ENCODE measurements around the gene FAM72B. TPM values are rescaled to one million over a fixed set of nuclear protein-coding genes. Genes with fewer than 3 reads are reported as not detected.
"Not testable (repeated sequence)": the region's sequence is repeated elsewhere in the genome, so short reads cannot be mapped to it uniquely, and the experiment has no call there.

Gene FAM72B
- total RNA-seq, 1 experiment from 2014 or later: 19.4 TPM

GRCh38 chr1:121157609-121158008, 26.5 kb downstream of the FAM72B start:
- in situ Hi-C loops (cut with HindIII; ENCODE audit: low sequenced_read_pairs); DNase-seq (ENCODE audit: low spot score): not testable (repeated sequence)

GRCh38 chr1:121156958-121157603, 27.1 kb downstream of the FAM72B start:
- DNase-seq (ENCODE audit: low spot score); in situ Hi-C loops (cut with HindIII; ENCODE audit: low sequenced_read_pairs): not testable (repeated sequence)

DNA sequence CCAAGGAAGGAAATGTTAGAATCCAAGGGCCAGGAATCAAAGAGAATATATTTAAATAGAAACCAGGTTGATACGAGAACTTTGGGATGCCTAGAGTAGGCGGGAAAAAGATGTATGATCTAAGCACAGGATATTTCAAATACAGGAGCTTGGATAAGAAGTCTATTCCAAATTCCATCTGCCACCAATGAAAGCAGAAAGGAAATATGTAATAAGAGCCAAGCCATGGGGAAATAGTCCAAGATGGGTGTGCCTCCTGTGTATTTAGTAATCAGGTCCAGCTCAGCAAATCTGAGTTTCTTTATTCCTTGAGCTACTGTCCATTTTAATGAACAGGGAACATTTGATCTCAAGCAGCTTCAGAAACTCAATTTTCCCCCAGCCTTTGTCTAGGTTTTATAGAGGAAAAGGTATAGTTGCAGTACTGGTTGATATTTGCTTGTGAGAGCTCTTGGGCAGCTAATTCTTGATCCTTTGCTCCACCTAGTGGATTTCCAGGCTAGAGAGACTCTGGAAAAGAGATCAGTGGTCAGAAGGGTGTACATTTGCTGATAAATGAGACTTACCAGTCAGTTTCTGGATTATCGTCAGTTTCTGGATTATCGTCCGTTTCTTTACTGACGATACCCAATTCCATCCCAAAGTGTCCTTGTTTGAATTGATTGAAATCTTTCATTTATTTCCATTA, 28.3 kb downstream of the FAM72B start:
- DNase-seq (ENCODE audit: low spot score): peak; percentile 80
- in situ Hi-C loops (cut with HindIII; ENCODE audit: low sequenced_read_pairs): not testable (repeated sequence)

- DNase-seq (ENCODE audit: low spot score); in situ Hi-C loops (cut with HindIII; ENCODE audit: low sequenced_read_pairs): not testable (repeated sequence)
Measured at GRCh38 chr1:121154811-121155210, 29.3 kb downstream of the FAM72B start.

DNA sequence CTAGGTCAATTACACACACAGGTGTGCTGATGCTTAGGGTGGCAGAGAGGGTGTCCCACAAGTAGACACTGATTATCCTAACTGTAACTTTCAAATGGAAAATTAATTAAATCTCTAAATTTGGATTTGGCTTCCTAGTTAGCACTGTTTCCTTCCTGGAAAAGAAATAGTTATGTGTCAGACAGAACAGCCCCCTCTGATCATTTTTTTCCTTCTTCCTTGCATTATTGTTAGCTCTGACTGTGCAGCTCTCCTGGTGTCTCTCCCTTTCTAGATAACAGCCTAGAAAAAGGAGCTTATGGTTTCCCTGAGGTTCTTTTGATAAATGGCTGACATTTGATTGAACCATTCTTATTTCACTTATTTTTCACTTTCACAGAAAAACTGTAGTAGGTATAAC, 31.4 kb downstream of the FAM72B start:
- DNase-seq (ENCODE audit: low spot score); in situ Hi-C loops (cut with HindIII; ENCODE audit: low sequenced_read_pairs): not testable (repeated sequence)

DNA sequence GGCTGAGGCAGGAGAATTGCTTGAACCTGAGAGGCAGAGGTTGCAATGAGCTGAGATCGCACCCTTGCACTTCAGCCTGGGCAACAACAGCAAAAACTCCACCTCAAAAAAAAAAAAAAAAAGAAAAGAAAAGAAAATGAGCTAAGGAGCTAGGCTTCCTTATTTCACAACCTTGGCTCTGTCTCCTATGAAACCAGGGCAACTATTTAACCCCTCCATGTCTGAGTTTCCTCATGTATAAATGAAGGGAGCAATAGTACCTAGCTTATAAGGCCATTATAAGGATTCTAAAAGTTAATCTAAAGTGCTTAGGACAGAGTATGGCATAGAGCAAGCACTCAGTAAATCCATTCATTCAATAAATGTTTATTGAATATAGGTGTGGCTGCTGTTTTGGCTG, 32.8 kb downstream of the FAM72B start:
- in situ Hi-C loops (cut with HindIII; ENCODE audit: low sequenced_read_pairs); DNase-seq (ENCODE audit: low spot score): not testable (repeated sequence)

DNA sequence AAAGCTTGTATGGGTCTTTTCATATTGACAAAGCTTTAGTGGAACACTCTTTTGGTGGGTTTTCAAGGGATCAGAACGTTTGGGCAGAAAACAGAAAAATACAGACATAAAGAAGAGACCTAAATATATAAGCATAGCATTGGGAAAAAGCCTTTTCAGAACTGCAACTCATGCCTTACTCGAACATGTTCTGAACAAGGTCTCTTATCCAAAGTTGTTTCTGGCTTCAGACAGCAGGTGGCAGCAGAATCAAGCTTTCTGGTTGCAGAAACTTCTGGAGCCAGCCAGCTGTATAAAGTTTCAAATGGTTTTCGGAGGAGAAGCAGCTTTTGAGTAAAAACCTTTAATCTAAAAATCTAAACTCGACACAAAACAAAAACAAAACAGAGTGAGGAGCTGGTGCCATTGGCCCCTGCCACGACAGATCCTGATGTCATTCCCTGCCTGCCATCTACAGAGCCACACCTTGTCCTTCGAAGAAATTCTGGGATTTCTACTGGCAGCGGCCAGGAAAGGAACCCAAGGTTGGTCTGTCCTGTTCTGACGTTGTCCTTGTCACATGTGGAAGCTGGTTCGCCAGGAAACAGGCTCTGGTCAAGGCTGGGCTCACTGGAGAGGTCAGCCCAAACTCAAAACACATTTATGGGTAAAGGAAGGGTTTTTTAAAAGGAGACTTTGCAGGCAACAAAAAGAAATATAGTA, 35.5 kb downstream of the FAM72B start:
- in situ Hi-C loops (cut with HindIII; ENCODE audit: low sequenced_read_pairs); DNase-seq (ENCODE audit: low spot score): not testable (repeated sequence)

GRCh38 chr1:121140393-121140792, 43.7 kb downstream of the FAM72B start:
- in situ Hi-C loops (cut with HindIII; ENCODE audit: low sequenced_read_pairs); DNase-seq (ENCODE audit: low spot score): not testable (repeated sequence)

DNA sequence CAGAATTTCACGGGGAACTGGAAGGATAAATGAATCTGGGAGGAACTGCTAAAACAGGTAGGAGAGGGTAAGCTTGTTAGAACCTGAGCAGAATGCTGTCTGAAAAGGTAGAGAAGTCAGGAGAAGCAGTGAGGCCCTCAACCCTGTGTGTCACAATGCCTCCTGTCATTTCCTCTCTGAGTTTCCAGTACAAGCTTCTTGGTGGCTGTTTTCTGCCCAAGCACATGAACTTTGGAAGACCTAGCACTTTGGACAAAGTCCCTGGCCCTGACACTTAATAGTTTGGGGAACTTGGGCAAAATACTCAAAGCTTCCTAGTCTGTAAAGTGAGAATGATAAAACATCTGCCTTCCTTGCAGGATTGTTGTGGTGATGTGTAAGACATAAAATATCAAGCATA, 52.6 kb downstream of the FAM72B start:
- in situ Hi-C loops (cut with HindIII; ENCODE audit: low sequenced_read_pairs); DNase-seq (ENCODE audit: low spot score): not testable (repeated sequence)

DNA sequence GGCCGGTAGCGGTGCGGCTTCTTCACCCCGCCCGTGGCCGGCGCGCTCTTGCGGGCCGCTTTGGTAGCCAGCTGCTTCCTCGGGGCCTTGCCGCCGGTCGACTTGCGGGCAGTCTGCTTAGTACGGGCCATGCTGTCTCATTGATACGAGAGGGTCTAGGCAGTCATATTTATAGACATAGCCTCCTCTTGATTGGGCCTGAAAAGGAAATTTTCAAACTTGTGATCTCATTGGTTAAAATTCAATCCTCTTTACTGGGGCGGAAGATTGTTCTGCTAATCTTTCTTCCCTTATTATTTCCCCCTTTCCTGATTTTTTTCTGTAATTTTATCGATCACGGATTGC, 65.7 kb downstream of the FAM72B start:
- in situ Hi-C loops (cut with HindIII; ENCODE audit: low sequenced_read_pairs): not testable (repeated sequence)
- peak; percentile 27 for DNase-seq (ENCODE audit: low spot score)

Other genes with a start within 250 kb of the FAM72B start
- gene SRGAP2C, start 635 bp upstream of the FAM72B start, total RNA-seq (2014; rRNA removed; shearing (Covaris generic)): 6.8 and 14.8 TPM in 2 replicates

Data from G401 (cell line).